ENCODE results near the gene ZFP92. TPM values are rescaled to one million over a fixed set of nuclear protein-coding genes. Genes with fewer than 3 reads are reported as not detected.

ZFP92 gene
- total and polyA plus RNA-seq, 2 of the 8 experiments (the other 6 are each of a cell fraction or from before 2014, with no cell fraction given): 0.14 to 0.41 TPM

- TF ChIP-seq CHD7 (IDR thresholded peaks at IDR 0.05; ENCODE audit: insufficient replicate concordance, low read length) (no peak), POU5F1 (IDR thresholded peaks at IDR 0.05; ENCODE audit: low read depth, low read length) (no peak), NRF1 (IDR thresholded peaks at IDR 0.05; ENCODE audit: low read depth, low read length) (no peak), SRF (IDR thresholded peaks at IDR 0.05; ENCODE audit: low read depth, low read length) (no peak), MAFK (IDR thresholded peaks at IDR 0.05; ENCODE audit: low read depth, low read length) (no peak), HDAC6 (IDR thresholded peaks at IDR 0.05; ENCODE audit: low read depth, low read length) (no peak), CHD2 (IDR thresholded peaks at IDR 0.05; ENCODE audit: low read length) (no peak), SIRT6 (IDR thresholded peaks at IDR 0.05; ENCODE audit: low read length) (no peak), GABPA (IDR thresholded peaks at IDR 0.05; ENCODE audit: borderline replicate concordance, insufficient read depth, low read length) (no peak)
Measured at GRCh38 chrX:153443476-153444332, 32.4 kb downstream of the ZFP92 start (continued).

Measured in H1 (cell line).